ENCODE measurements around the gene HSPH1.

The HSPH1 gene

GRCh38 chr13:31096654-31097302, 64.9 kb downstream of the HSPH1 start:
- no peak for DNase-seq (ENCODE audit: low read depth)

GRCh38 chr13:31094331-31095015, 67.2 kb downstream of the HSPH1 start:
- DNase-seq (ENCODE audit: low read depth), result no peak

GRCh38 chr13:31093145-31093885, 68.4 kb downstream of the HSPH1 start:
- no peak for DNase-seq (ENCODE audit: low read depth)

DNA sequence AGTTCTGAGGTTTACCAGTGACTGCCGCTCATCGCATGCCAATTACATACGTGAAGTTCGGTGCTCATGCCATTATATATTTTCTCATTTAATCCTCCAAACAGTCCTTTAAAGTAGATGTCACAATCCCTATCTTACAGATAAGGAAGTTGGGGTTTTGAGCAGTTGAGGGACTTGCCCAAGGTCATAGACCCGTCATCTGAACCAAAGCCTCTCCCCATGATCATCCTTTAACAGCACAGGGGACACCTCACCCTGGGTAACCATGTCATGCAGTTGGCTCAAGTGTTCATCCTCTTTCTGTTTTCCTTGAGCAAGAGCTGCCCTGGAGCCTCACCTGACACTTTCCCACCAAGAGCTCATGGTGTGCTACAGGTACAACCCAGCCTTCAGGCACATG, 69.1 kb downstream of the HSPH1 start:
- DNase-seq (ENCODE audit: low read depth), result no peak

GRCh38 chr13:31090961-31091624, 70.6 kb downstream of the HSPH1 start:
- no peak for DNase-seq (ENCODE audit: low read depth)

GRCh38 chr13:31090096-31090495, 71.6 kb downstream of the HSPH1 start:
- DNase-seq (ENCODE audit: low read depth), result no peak

DNA sequence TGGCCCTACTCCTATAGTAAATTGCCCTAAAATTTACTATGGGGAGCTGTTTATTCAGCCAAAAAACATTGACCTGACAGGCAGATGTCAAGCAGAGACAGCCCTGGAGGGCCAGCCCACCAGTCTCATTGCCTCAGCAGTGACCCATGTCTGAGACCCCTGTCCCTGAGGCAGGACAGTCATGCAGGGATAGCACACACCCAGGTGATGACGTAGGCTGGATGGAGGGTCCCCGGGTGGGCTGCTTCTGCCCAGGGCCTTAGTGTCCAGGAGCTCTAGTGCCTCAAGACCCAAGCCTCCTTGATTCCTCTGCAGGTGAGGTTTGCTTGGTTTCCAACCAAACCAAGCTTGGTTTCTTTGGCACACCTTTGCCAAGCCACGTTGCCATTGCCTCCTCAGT, 72.1 kb downstream of the HSPH1 start:
- DNase-seq (ENCODE audit: low read depth), result no peak

DNA sequence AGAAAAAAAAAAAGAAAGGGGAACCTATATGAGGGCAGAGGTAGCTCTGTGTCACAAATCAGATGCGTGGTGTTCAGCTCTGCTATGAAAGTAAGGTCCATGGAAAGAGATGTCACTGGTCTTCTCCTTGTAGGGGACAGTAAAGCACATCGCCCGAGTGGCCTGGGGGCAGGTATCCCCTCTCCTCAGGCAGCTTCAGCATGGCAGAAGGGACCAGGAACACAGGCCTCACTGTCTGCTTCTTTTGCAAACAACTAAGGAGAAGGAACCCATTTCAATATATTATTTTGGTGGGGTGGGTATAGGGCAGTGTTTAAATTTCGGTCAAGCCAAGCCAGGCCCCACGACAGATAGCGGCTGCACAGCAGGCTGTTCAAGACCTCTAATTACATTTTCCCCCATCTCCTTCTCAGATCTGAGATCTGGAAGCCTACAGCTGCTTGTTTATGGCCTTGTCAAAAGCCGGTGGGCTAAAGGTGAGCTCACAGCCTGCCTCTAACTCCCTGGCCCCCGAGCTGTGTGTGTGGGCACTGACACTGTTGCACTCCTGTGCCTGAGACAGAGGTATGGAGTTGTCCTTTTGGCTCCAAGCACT, 72.8 kb downstream of the HSPH1 start:
- DNase-seq (ENCODE audit: low read depth), result no peak
